Trophoblast cell (in vitro differentiated cells and primary cell): Measurements from ENCODE around the gene ST7.

Source experiments
- DNase-seq, 2 donors: peaks; one replicate each; pipeline ENCODE4 v3.0.0-alpha.2; 2016
- H2AFZ ChIP-seq: 2 replicates; pipeline ENCODE4 v1.6.1; 2013; ENCODE audit warnings: low read length, moderate library complexity, mild to moderate bottlenecking; ENCODE audit not compliant: insufficient read depth, poor library complexity
- H2AK5ac ChIP-seq: 2 replicates; pipeline ENCODE4 v1.6.1; 2013; ENCODE audit warnings: mild to moderate bottlenecking, low read length
- H2BK120ac ChIP-seq: 2 replicates; pipeline ENCODE4 v1.6.1; 2013; ENCODE audit warnings: low read length, mild to moderate bottlenecking, moderate library complexity; ENCODE audit not compliant: insufficient read depth, poor library complexity
- H2BK12ac ChIP-seq: 2 replicates; pipeline ENCODE4 v1.6.1; 2013; ENCODE audit warnings: mild to moderate bottlenecking, low read length, moderate library complexity
- H2BK5ac ChIP-seq: 2 replicates; pipeline ENCODE4 v1.6.1; 2013; ENCODE audit warnings: low read length, low read depth, moderate library complexity, mild to moderate bottlenecking; ENCODE audit not compliant: poor library complexity
- H3K14ac ChIP-seq: 2 replicates; pipeline ENCODE4 v1.6.1; 2013; ENCODE audit warnings: mild to moderate bottlenecking, low read length
- H3K18ac ChIP-seq: 2 replicates; pipeline ENCODE4 v1.6.1; 2013; ENCODE audit warnings: mild to moderate bottlenecking, low read length
- H3K23ac ChIP-seq: 2 replicates; pipeline ENCODE4 v1.6.1; 2013; ENCODE audit warnings: low read length
- H3K27ac ChIP-seq: 2 replicates; pipeline ENCODE4 v1.5.1; 2013; ENCODE audit warnings: low read depth, mild to moderate bottlenecking, inconsistent platforms, low read length, moderate library complexity
- H3K27me3 ChIP-seq: 2 replicates; pipeline ENCODE4 v1.6.1; 2013; ENCODE audit warnings: inconsistent platforms, mild to moderate bottlenecking, low read length, moderate library complexity; ENCODE audit not compliant: insufficient read depth
- H3K36me3 ChIP-seq, 2 experiments: 1 replicate in 1 of 2; 2 replicates in 1 of 2; pipeline ENCODE4 v1.6.1; 2013; ENCODE audit warnings: low read length in 2 of 2, mild to moderate bottlenecking in 2 of 2, moderate library complexity in 1 of 2; ENCODE audit not compliant: insufficient read depth in 2 of 2, control insufficient read depth in 1 of 2
- H3K4ac ChIP-seq: 2 replicates; pipeline ENCODE4 v1.6.1; 2013; ENCODE audit warnings: low read depth, mild to moderate bottlenecking, low read length, moderate library complexity
- H3K4me1 ChIP-seq, 2 experiments: 1 replicate in 1 of 2; 2 replicates in 1 of 2; pipeline ENCODE4 v1.6.1; 2013; ENCODE audit warnings: low read length in 2 of 2, mild to moderate bottlenecking in 2 of 2, moderate library complexity in 1 of 2; ENCODE audit not compliant: insufficient read depth in 2 of 2, control insufficient read depth in 1 of 2
- H3K4me2 ChIP-seq: 2 replicates; pipeline ENCODE4 v1.6.1; 2013; ENCODE audit warnings: inconsistent platforms, mild to moderate bottlenecking, low read length, moderate library complexity
- H3K4me3 ChIP-seq: 2 replicates; pipeline ENCODE4 v1.5.1; 2013; ENCODE audit warnings: mild to moderate bottlenecking, low read depth, low read length, inconsistent platforms
- H3K79me1 ChIP-seq: one replicate; pipeline ENCODE4 v1.6.1; 2013; ENCODE audit warnings: low read length
- H3K79me2 ChIP-seq: 2 replicates; pipeline ENCODE4 v1.6.1; 2013; ENCODE audit warnings: low read length, mild to moderate bottlenecking; ENCODE audit not compliant: control insufficient read depth, insufficient read depth, poor library complexity
- H3K9ac ChIP-seq: 2 replicates; pipeline ENCODE4 v1.6.1; 2013; ENCODE audit warnings: mild to moderate bottlenecking, low read length
- H3K9me3 ChIP-seq: 2 replicates; pipeline ENCODE4 v1.6.1; 2013; ENCODE audit warnings: low read depth, mild to moderate bottlenecking, control low read depth, inconsistent platforms, low read length; ENCODE audit not compliant: insufficient read depth
- H4K12ac ChIP-seq: 2 replicates; pipeline ENCODE4 v1.6.1; 2013; ENCODE audit warnings: low read depth, mild to moderate bottlenecking, low read length, moderate library complexity
- H4K8ac ChIP-seq: 2 replicates; pipeline ENCODE4 v1.6.1; 2013; ENCODE audit warnings: low read depth, mild to moderate bottlenecking, low read length, moderate library complexity
- H4K91ac ChIP-seq: one replicate; pipeline ENCODE4 v1.6.1; 2013; ENCODE audit warnings: low read depth, mild to moderate bottlenecking, low read length, moderate library complexity
- WGBS: extraction: QIAGEN DNeasy Blood & Tissue Kit; methylation state at CpG from one replicate; pipeline ENCODE4 v1.1.7; 2013; ENCODE audit warnings: missing lambda C conversion rate; ENCODE audit not compliant: insufficient read length, insufficient coverage; ENCODE audit errors: extremely low coverage; 5-methylcytosine and 5-hydroxymethylcytosine counted together

ST7 gene

GRCh38 chr7:117072620-117073118, 119.4 kb downstream of the ST7 start:
- Histone ChIP-seq H3K9me3 (no peaks in the 10 kb centered on the region), H3K79me1 (no peaks in the 10 kb centered on the region), H4K91ac (no peak overlapping the region), H3K79me2 (no peaks in the 10 kb centered on the region), H3K27me3 (no peaks in the 10 kb centered on the region), H3K4me1 (peaks cover 0 to 1% of the 10 kb centered on the region in 2 experiments), H3K27ac (no peak overlapping the region), H3K4me3 (no peak overlapping the region), H2BK120ac (no peak overlapping the region), H2AK5ac (no peak overlapping the region), H4K8ac (peak overlapping the region; percentile 23), H2BK12ac (peak overlapping the region; percentile 94), H3K4ac (no peak overlapping the region), H2BK5ac (no peak overlapping the region), H3K18ac (peak overlapping the region; percentile 77), H2AFZ (no peak overlapping the region), H3K36me3 (peaks cover 0 to 3% of the 10 kb centered on the region in 2 experiments), H3K14ac (peak overlapping the region; percentile 56), H4K12ac (no peak overlapping the region), H3K9ac (no peak overlapping the region), H3K4me2 (no peak overlapping the region), H3K23ac (no peak overlapping the region)
- WGBS: no CpG with 5 or more reads among the region's 7 CpGs
- no peak for DNase-seq

- no CpG with 5 or more reads among the region's 4 CpGs for WGBS
These were observed 121.1 kb downstream of the ST7 start for GRCh38 chr7:117074378-117074777.

GRCh38 chr7:117075934-117076333, 122.6 kb downstream of the ST7 start:
- no peak overlapping the region for H3K14ac ChIP-seq
- H3K4ac ChIP-seq: no peak overlapping the region

More at GRCh38 chr7:117074378-117074777, 121.1 kb downstream of the ST7 start:
- Histone ChIP-seq H3K79me1 (no peaks in the 10 kb centered on the region), H4K12ac (no peak overlapping the region), H3K79me2 (no peaks in the 10 kb centered on the region), H3K4me2 (no peak overlapping the region), H2BK5ac (no peak overlapping the region), H3K9me3 (no peaks in the 10 kb centered on the region), H2BK120ac (no peak overlapping the region), H3K27me3 (no peaks in the 10 kb centered on the region), H3K9ac (no peak overlapping the region), H3K4me1 (peaks cover 0 to 1% of the 10 kb centered on the region in 2 experiments), H4K8ac (no peak overlapping the region), H3K27ac (no peak overlapping the region), H3K14ac (no peak overlapping the region), H3K23ac (no peak overlapping the region), H3K4ac (no peak overlapping the region), H2AFZ (no peak overlapping the region), H2AK5ac (no peak overlapping the region), H4K91ac (no peak overlapping the region), H3K18ac (no peak overlapping the region), H3K4me3 (no peak overlapping the region), H2BK12ac (no peak overlapping the region), H3K36me3 (peaks cover 0 to 3% of the 10 kb centered on the region in 2 experiments)
- no peak for DNase-seq

GRCh38 chr7:117076426-117076943, 123.2 kb downstream of the ST7 start:
- H2BK5ac ChIP-seq: no peak overlapping the region
- no peak overlapping the region for H3K9ac ChIP-seq
- H3K4me1 ChIP-seq: peaks cover 0 to 1% of the 10 kb centered on the region in 2 experiments
- no peak overlapping the region for H3K14ac ChIP-seq
- no peak overlapping the region for H4K8ac ChIP-seq
- H2BK12ac ChIP-seq: no peak overlapping the region
- H4K91ac ChIP-seq: no peak overlapping the region
- H3K23ac ChIP-seq: no peak overlapping the region
- H3K79me2 ChIP-seq: no peaks in the 10 kb centered on the region
- H3K27ac ChIP-seq: no peak overlapping the region
- H3K4ac ChIP-seq: no peak overlapping the region
- H3K9me3 ChIP-seq: no peaks in the 10 kb centered on the region
- WGBS: no CpG with 5 or more reads among the region's 7 CpGs
- no peak overlapping the region for H2BK120ac ChIP-seq
- no peak overlapping the region for H3K4me3 ChIP-seq
- no peak overlapping the region for H4K12ac ChIP-seq
- H3K79me1 ChIP-seq: no peaks in the 10 kb centered on the region
- H2AK5ac ChIP-seq: no peak overlapping the region
- DNase-seq: no peak
- H3K18ac ChIP-seq: no peak overlapping the region
- H3K36me3 ChIP-seq: peaks cover 0 to 3% of the 10 kb centered on the region in 2 experiments
- H3K4me2 ChIP-seq: no peak overlapping the region
- no peak overlapping the region for H2AFZ ChIP-seq
- H3K27me3 ChIP-seq: no peaks in the 10 kb centered on the region

More at GRCh38 chr7:117075934-117076333, 122.6 kb downstream of the ST7 start:
- Histone ChIP-seq H3K79me2 (no peaks in the 10 kb centered on the region), H3K9ac (no peak overlapping the region), H3K18ac (no peak overlapping the region), H4K12ac (no peak overlapping the region), H3K36me3 (peaks cover 0 to 3% of the 10 kb centered on the region in 2 experiments), H3K79me1 (no peaks in the 10 kb centered on the region), H2BK12ac (no peak overlapping the region), H3K27me3 (no peaks in the 10 kb centered on the region), H3K27ac (no peak overlapping the region), H4K8ac (no peak overlapping the region), H3K4me2 (no peak overlapping the region), H2BK120ac (no peak overlapping the region), H2AK5ac (no peak overlapping the region), H3K4me1 (peaks cover 0 to 1% of the 10 kb centered on the region in 2 experiments), H3K9me3 (no peaks in the 10 kb centered on the region), H3K4me3 (no peak overlapping the region), H2AFZ (no peak overlapping the region), H4K91ac (no peak overlapping the region), H3K23ac (no peak overlapping the region), H2BK5ac (no peak overlapping the region)
- no CpG with 5 or more reads among the region's 2 CpGs for WGBS
- no peak for DNase-seq
